K562 (cell line): ENCODE measurements around the gene SLAMF6. TPM values are rescaled to one million over a fixed set of nuclear protein-coding genes. Genes with fewer than 3 reads are reported as not detected.

Experiments
- EHMT2 ChIP-seq: fragments of 450-650 bp; IDR thresholded peaks from 2 replicates; pipeline ENCODE4 v1.6.1; 2018; ENCODE audit warnings: antibody characterized with exemption
- RAD21 ChIP-seq, 2 experiments: fragments of 250-450 bp in 1 of 2; fragments of 450-650 bp in 1 of 2; sonication (Bioruptor Pico) in 1 of 2; formaldehyde crosslinking in 1 of 2; IDR thresholded peaks in 1 of 2; conservative IDR thresholded peaks in 1 of 2; 2 replicates each; pipeline versions ENCODE4 v1.4.0 to v1.8.0; 2020 to 2022; ENCODE audit warnings: mild to moderate bottlenecking in 2 of 2, moderate library complexity in 1 of 2
- RBM25 ChIP-seq: fragments of 200-400 bp; formaldehyde crosslinking; IDR thresholded peaks from 2 replicates; pipeline ENCODE4 v1.6.1; 2018; ENCODE audit warnings: low read length, low read depth, moderate library complexity; ENCODE audit not compliant: severe bottlenecking
- REST ChIP-seq, 2 experiments: fragments of 450-650 bp; formaldehyde crosslinking in 1 of 2; IDR thresholded peaks; 2 replicates each; pipeline versions ENCODE4 v1.4.0 to v1.6.1; 2014 to 2020; ENCODE audit warnings: mild to moderate bottlenecking in 2 of 2, borderline replicate concordance in 1 of 2, low read depth in 1 of 2
- SMC3 ChIP-seq: conservative IDR thresholded peaks from 2 replicates; pipeline ENCODE4 v1.6.1; 2011; ENCODE audit warnings: low read depth, low read length, improper control_type of control experiment; ENCODE audit not compliant: insufficient read depth
- ZNF175 ChIP-seq: fragments of 200-800 bp; sonication (Bioruptor generic); IDR thresholded peaks from 2 replicates; pipeline ENCODE4 v1.6.1; 2016; ENCODE audit warnings: low read depth, mild to moderate bottlenecking, missing genetic modification characterization, missing compliant biosample characterization
- polyA plus RNA-seq, 8 experiments: library from polyadenylated mRNA; depleted of rRNA in 4 of 8; stranded (reverse) in 5 of 8; unstranded in 3 of 8; fragments of >200 nt; fragmentation: Nextera tagmentation in 2 of 8; fragmentation: Illumina TruSeq in 1 of 8; extraction: Ambion mirVana in 2 of 8; extraction: Trizol in 1 of 8; gene quantifications; 2 replicates each; pipeline versions ENCODE4 v1.2.1 to v1.2.3, GENCODE V29; 2011 to 2014; ENCODE audit warnings: inconsistent platforms in 1 of 8, missing spikeins in 1 of 8
- total RNA-seq, 7 experiments: library from RNA; depleted of rRNA in 6 of 7; stranded (reverse); fragments of >200 nt in 6 of 7; fragmentation: Illumina TruSeq in 2 of 7; extraction: Trizol in 2 of 7; gene quantifications; 2 replicates each; pipeline versions ENCODE4 v1.2.1 to v1.2.3, GENCODE V29; 2011 to 2021; ENCODE audit warnings: low replicate concordance in 1 of 7

Gene SLAMF6
- total and polyA plus RNA-seq, 9 of the 15 experiments (the other 6 are each of a cell fraction or from before 2014, with no cell fraction given), result 0.56 to 4.8 (median 1.1) TPM

GRCh38 chr1:160494620-160495019 lies 28.4 kb downstream of the SLAMF6 start (continued):
- TF ChIP-seq EHMT2, result no peak
- TF ChIP-seq ZNF175 (CRISPR knock-in tag), result no peak
- peak; percentile 18 for TF ChIP-seq RBM25
- peak; percentile 44; the same call in 1 of the 2 replicates for TF ChIP-seq REST (IDR thresholded peaks at IDR 0.05; ENCODE audit: borderline replicate concordance)
- no peak for TF ChIP-seq REST (CRISPR knock-in tag; IDR thresholded peaks at IDR 0.05; ENCODE audit: low read depth)
- TF ChIP-seq SMC3, result 0 out of 2 replicates have a peak, but pooled peaks have one; percentile 11
- peak in 1 of 2 experiments; percentile 59; a peak in 2 of 4 replicates for TF ChIP-seq RAD21 (CRISPR knock-in tag; conservative IDR thresholded peaks at IDR 0.05 in 1 of 2, IDR thresholded peaks at IDR 0.05 in 1 of 2)
- TF ChIP-seq, all 486 proteins: peak for 5
